Measurements from ENCODE around the gene TGFB2.

Gene TGFB2

GRCh38 chr1:218425647-218426342 lies 80.7 kb downstream of the TGFB2 start:
- peak; percentile 45 for DNase-seq (ENCODE audit: low read depth)

GRCh38 chr1:218426343-218426657 lies 81.2 kb downstream of the TGFB2 start:
- DNase-seq (ENCODE audit: low read depth) = peak; percentile 31

DNA sequence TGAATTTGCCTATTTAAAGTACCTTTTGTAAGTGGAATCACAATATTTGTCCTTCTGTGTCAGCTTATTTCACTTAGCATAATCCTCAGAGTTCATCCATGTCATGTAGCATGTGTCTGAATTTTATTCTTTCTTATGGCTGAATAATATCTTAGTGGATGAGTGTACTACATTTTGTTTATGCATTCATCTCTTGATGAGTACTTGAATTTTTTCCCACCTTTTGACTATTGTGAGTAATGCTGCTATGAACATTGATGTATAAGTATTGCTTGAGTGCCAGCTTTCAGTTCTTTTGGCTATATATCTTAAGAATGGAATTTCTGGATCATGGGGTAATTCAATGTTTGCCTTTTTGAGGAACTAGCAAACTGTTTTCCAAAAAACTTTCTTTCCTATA lies 84.2 kb downstream of the TGFB2 start:
- no peak for DNase-seq (ENCODE audit: low read depth)

DNA sequence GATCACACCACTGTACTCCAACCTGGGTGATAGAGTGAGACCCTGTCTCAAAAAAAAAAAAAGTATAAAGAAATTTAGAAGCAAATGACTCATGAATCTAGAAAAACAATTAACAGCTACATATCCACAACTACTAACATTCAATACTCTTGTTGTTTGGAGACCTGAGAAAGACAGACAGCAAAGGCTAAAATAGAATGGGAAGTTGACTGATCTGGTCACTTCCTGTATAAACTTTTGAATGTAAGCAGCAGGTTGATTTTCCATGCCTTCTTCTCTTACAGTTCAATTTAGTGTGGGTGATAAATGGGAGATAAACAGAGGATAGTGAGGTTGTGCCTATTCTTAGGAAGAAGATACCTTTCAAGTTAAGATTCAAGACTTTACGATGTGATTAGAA lies 85.2 kb downstream of the TGFB2 start:
- DNase-seq (ENCODE audit: low read depth) = no peak

DNA sequence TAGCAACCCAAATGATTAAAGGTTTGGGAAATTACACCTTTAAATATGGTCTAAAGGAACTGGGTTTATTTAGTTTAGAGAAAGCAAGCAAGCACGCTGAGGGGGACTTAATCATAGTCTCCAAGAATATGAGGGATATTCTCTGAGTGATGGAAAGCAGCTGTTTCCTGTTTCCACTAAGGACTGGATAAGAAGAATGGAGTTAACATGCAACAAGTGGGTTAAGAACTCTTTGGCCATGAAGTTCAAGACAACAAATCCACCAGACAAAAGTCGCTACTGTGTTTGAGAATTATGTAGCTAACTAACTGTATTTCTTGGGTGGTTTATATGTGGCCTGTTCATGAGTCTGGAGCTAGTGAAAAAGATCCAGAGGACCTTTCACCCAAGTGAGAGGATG lies 85.7 kb downstream of the TGFB2 start:
- DNase-seq (ENCODE audit: low read depth) = no peak

DNA sequence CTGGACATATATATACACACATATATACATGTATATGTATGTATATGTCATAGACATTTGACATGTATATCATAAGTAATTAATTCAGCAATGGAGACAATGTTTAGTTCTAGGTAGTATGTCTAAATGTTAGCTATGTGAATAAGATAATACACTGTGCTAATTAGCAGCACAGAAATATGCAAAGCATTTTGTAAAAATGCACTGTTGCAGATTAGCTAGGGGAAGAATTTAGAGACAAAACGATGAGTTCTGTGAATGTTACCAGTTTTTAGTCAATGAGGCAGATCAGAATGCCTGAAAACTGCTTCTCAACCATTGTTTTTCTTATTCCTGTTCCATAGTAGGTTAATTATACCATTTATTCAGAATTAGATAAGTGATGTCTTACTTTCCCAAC lies 86.3 kb downstream of the TGFB2 start:
- DNase-seq (ENCODE audit: low read depth) = no peak

DNA sequence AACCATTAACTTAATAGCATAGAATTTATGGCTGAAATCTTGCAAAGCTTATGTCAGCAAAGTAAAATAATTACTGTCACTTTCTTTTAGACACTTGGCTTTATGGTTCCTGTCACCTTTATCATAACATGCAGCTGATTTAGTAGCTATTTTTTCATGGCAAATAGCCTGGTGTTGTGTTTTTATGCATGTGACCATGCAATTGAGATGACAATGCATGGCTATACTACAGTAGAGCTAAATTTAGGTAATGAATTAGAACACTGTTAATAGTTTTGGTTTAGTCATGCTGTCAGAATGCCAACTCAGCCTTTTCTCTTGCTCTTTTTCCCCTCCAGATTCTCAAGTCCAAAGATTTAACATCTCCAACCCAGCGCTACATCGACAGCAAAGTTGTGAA lies 88.6 kb downstream of the TGFB2 start:
- DNase-seq (ENCODE audit: low read depth) = no peak

GRCh38 chr1:218435528-218435927 lies 90.4 kb downstream of the TGFB2 start:
- DNase-seq (ENCODE audit: low read depth) = no peak

GRCh38 chr1:218436346-218436745 lies 91.2 kb downstream of the TGFB2 start:
- no peak for DNase-seq (ENCODE audit: low read depth)

DNA sequence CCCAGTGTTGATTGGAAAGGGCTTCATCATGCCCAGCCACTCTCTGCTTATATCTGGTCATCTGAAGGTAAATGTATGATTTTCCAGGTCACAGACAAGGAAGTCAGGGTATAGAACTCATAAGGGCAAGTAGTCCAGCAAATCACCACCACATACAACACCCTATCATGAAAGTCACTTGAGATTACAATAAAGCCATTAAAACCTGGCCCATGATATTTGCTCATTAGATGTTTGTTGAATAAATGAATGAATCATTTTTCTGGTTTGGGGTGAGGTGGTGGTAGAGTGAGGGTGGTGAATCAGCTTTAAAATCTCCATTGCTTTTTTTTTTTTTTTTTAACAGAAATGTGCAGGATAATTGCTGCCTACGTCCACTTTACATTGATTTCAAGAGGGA lies 91.9 kb downstream of the TGFB2 start:
- DNase-seq (ENCODE audit: low read depth) = no peak

GRCh38 chr1:218439541-218440295 lies 94.6 kb downstream of the TGFB2 start:
- DNase-seq (ENCODE audit: low read depth) = no peak

- DNase-seq (ENCODE audit: low read depth) = no peak
These were observed 98.1 kb downstream of the TGFB2 start for GRCh38 chr1:218443255-218443654.

- DNase-seq (ENCODE audit: low read depth) = no peak
These were observed 99.0 kb downstream of the TGFB2 start for GRCh38 chr1:218444173-218444572.

DNA sequence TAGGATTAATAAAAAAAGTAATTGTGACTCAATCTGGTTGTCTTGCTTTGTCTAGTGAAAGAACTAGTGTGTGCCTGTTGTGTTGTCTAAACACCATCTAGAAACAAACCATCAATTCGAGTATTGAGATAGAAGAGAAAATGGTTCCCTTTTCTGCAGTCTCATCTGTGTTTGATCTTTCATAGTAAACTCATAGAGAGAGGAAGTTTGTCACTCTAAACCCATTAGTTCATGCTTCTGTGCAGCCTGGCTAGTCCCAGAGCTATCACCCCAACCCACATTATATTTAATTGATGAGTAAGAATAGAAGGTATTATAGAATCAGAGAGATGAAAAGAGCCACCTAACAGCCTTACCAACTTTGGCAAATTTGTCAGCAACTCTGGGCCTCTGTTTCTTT lies 99.5 kb downstream of the TGFB2 start:
- no peak for DNase-seq (ENCODE audit: low read depth)

DNA sequence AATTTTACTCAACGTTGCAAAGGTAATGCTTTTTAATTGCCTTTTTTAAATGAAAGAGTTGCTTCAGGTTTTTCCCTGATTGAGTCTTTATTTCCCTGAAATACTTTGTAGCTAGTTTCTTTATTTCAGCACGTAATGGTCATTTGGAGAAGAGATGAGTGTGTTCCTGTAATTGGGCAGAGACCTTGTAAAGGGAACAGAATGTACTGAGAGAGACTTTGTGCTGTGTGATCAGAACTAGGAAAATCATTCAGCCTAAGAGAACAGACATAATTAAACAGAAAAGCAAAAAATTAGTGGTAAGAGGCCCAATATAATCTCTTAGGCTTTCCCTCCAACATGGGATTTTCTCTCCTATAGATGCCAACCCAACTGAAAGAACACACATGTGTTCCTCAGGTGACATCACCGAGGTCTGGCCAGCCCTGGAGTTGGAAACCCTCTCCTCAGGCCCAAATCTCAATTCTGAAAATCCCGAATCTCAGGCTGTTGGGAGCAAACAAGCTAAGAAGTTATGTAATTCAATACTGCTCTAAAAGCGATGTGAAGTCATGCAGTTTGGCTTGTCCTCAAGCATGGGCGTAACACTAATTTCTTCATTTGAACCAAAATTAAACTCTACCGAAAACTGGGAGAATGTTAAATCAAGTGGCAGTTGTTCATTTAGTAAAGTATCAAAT lies 102.0 kb downstream of the TGFB2 start:
- no peak for DNase-seq (ENCODE audit: low read depth)

DNA sequence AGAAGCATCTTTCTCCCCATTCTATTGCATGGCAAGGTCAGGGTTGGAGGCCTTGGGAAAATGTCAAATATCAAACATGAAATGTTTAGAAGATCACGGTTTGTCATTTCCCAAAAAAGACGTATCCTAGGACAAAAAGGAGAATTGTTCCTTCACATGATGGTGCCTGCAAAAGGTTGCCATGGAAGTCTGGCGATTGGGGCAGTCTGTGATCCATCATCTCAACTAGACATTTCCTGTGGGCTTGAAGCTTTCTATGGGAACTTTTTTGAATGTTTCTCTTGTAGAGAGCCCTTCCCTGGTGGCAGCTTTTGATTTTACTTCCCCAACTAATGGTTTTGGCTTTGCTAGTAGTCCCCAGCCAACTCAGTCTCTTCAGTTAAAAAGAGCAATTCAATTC lies 106.3 kb downstream of the TGFB2 start:
- no peak for DNase-seq (ENCODE audit: low read depth)

DNA sequence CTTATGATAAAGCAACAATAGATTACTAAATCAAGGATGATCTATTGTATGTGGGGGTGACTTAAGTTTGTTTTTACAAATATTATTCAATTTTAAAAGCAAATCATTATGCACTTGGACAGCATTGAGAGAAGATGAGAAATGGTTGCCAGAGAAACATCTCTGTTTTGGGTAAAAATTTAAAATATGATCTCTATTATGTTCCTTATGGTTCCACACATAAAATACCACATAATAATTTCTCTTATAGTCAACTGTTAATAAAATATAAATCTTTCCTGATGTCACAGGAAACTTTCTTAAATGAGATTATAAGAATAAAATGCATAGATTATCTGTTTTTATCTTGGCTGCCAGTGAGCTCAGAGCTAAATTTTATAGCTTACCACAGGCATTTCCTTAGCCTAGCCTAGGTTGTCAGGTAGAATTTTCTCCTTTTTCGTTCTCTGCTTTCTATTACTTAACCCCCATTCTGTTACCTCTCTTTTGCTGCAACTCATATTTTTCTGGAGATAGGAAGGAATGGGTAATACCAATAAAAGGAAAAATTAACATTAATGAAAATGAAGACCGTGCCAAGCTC lies 109.7 kb downstream of the TGFB2 start:
- DNase-seq (ENCODE audit: low read depth) = no peak

- DNase-seq (ENCODE audit: low read depth) = no peak
These were observed 111.3 kb downstream of the TGFB2 start for GRCh38 chr1:218456444-218456843.

- DNase-seq (ENCODE audit: low read depth) = no peak
These were observed 114.3 kb downstream of the TGFB2 start for GRCh38 chr1:218459450-218459849.

DNA sequence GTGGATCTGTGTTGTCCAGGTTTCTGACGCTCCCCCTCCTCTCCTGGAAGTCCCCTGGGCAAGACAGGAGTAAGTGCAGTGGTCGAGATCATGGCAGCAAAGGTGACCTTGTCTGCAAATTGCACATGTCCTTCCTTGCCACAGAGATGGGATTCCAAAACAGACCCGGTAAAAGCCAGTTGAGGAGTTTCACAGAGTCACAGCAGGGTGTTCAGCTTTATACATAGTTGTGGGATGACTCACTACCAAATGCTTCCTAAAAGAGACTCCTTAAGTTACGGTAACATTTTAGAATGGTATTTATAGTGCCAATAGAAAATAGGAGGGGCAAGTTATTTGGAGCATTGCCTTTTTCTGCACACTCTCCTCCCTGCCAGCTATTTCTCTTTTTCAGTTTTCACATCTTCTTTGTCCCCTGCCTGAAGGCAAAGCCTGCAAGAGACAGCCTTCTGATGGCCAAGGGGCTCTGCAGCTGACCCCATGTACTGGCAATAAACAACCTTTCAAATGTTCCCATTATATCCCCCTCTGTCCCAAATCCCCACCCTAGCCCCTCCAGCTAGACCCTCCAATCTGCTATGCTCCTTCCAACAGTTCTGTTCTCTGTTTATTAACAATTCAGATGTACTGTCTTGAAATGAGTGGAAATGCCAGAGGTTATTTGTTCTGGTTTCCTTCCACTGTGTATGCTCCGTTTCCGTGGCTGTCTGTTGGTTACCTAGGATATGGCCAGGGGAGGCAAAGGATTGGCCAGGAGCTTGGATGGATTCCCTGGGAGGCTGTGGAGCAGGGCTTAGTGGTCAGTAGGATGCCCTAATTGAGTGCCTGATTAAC lies 115.0 kb downstream of the TGFB2 start:
- peak; percentile 79 for DNase-seq (ENCODE audit: low read depth)

GRCh38 chr1:218461351-218461750 lies 116.2 kb downstream of the TGFB2 start:
- DNase-seq (ENCODE audit: low read depth) = no peak

DNA sequence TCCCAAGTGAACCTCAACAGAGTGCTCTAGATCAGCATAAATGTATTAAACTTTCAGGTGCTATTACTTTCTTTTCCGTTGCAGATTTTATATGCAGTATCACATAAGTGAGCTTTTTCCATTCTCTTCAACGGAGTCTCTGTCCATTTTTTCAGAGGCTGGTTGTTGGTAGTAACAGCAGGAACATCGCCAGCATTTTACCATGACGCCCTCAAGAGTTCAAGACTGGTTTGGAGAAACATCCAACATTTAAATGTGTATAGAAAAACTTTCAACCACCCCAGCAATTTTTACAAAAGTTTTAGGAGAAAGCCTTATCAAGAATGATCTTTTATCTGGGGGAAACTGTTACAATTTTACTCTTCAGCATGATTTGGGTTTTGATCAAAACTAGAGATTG lies 117.0 kb downstream of the TGFB2 start:
- no peak for DNase-seq (ENCODE audit: low read depth)

Data from fibroblast of the conjunctiva (primary cell).